HCT116 (cell line): ENCODE data around the gene APAF1. TPM values are rescaled to one million over a fixed set of nuclear protein-coding genes. Genes with fewer than 3 reads are reported as not detected.

ENCODE experiments used
- ATAC-seq: fragments of 200-7000 bp; cut with Tn5 transposase; 2 replicates; pipeline ENCODE4 v1.9.1; 2020; ENCODE audit warnings: mild to moderate bottlenecking, moderate library complexity
- BruUV-seq: library from RNA; stranded (reverse); fragments of 400-500 nt; replicated peaks from 2 replicates; lab custom pipeline; 2021; lab: Mats Ljungman, UMichigan
- CTCF ChIA-PET: fragments of 300-600 bp; sonication (Branson Sonifier 250); formaldehyde crosslinking; loops from one replicate; lab custom pipeline; 2021; ENCODE audit warnings: antibody characterized with exemption; lab: Charles Lee
- POLR2A ChIA-PET: fragments of 300-600, 350-600 bp; sonication (Branson Sonifier 250); formaldehyde crosslinking; loops from one replicate; lab custom pipeline; 2021; ENCODE audit warnings: antibody characterized with exemption; lab: Charles Lee
- RAD21 ChIA-PET, 2 experiments: fragments of 300-600 bp; sonication (Branson Sonifier 250); formaldehyde crosslinking; loops; one replicate each; lab custom pipeline; 2023; ENCODE audit warnings: low total read pairs in 2 of 2; ENCODE audit not compliant: uncharacterized antibody in 2 of 2, unreplicated experiment in 2 of 2, low non-redundant PET in 1 of 2; lab: Charles Lee
- DNase-seq: peaks from one replicate; pipeline ENCODE4 v3.0.0-alpha.2; 2010; ENCODE audit warnings: low read depth, low spot score
- H2AFZ ChIP-seq: fragments of 200-600 bp; shearing (Covaris generic), sonication (generic); 2 replicates; pipeline ENCODE4 v1.6.1; 2017; ENCODE audit warnings: low read depth, mixed run types, mixed read lengths, antibody characterized with exemption, low read length; ENCODE audit not compliant: poor library complexity, severe bottlenecking
- H3K27ac ChIP-seq: 2 replicates; pipeline ENCODE4 v1.5.1; 2012; ENCODE audit warnings: low read depth, low read length
- H3K27me3 ChIP-seq: fragments of 200-600 bp; sonication (generic); 2 replicates; pipeline ENCODE4 v1.6.1; 2016; ENCODE audit warnings: mixed run types, low read length, mixed read lengths; ENCODE audit not compliant: insufficient read depth
- H3K36me3 ChIP-seq, 2 experiments: fragments of 200-500 bp in 1 of 2; fragments of 200-600 bp in 1 of 2; sonication (Bioruptor generic) in 1 of 2; sonication (generic) in 1 of 2; 2 replicates each; pipeline versions ENCODE4 v1.5.1 to v1.6.1; 2014 to 2016; ENCODE audit warnings: low read length in 2 of 2, inconsistent platforms in 1 of 2, mixed read lengths in 1 of 2, mixed run types in 1 of 2; ENCODE audit not compliant: insufficient read depth in 2 of 2, control insufficient read depth in 1 of 2
- H3K4me1 ChIP-seq, 2 experiments: fragments of 200-600 bp in 1 of 2; sonication (generic) in 1 of 2; 2 replicates each; pipeline versions ENCODE4 v1.5.1 to v1.6.1; 2012 to 2017; ENCODE audit warnings: low read length in 2 of 2, inconsistent platforms in 1 of 2, mild to moderate bottlenecking in 1 of 2, mixed read lengths in 1 of 2, mixed run types in 1 of 2, moderate library complexity in 1 of 2; ENCODE audit not compliant: insufficient read depth in 2 of 2, control insufficient read depth in 1 of 2
- H3K4me2 ChIP-seq: fragments of 200-600 bp; sonication (generic); 2 replicates; pipeline ENCODE4 v1.6.1; 2017; ENCODE audit warnings: mixed run types, low read length, mixed read lengths
- H3K4me3 ChIP-seq, 2 experiments: fragments of 200-600 bp in 1 of 2; sonication (generic) in 1 of 2; replicated peaks in 1 of 2; 2 replicates each; pipeline ENCODE4 v1.5.1; 2011 to 2016; ENCODE audit warnings: low read length in 2 of 2, control low read depth in 1 of 2, low read depth in 1 of 2, mild to moderate bottlenecking in 1 of 2, mixed read lengths in 1 of 2, mixed run types in 1 of 2
- H3K79me2 ChIP-seq: fragments of 200-600 bp; sonication (generic); 2 replicates; pipeline ENCODE4 v1.6.1; 2017; ENCODE audit warnings: mild to moderate bottlenecking, mixed run types, low read length, moderate library complexity, mixed read lengths; ENCODE audit not compliant: insufficient read depth
- H3K9ac ChIP-seq: fragments of 200-600 bp; sonication (generic); 2 replicates; pipeline ENCODE4 v1.6.1; 2016; ENCODE audit warnings: low read length, mixed read lengths
- H3K9me2 ChIP-seq: fragments of 200-600 bp; sonication (generic), shearing (Covaris generic); 2 replicates; pipeline ENCODE4 v1.6.1; 2017; ENCODE audit warnings: mixed run types, mild to moderate bottlenecking, moderate library complexity; ENCODE audit not compliant: insufficient read depth
- H3K9me3 ChIP-seq, 2 experiments: fragments of 200-500 bp in 1 of 2; fragments of 200-600 bp in 1 of 2; sonication (Bioruptor generic) in 1 of 2; sonication (generic) in 1 of 2; 2 replicates each; pipeline ENCODE4 v1.6.1; 2014 to 2017; ENCODE audit warnings: low read length in 2 of 2, mixed read lengths in 2 of 2, inconsistent platforms in 1 of 2, low read depth in 1 of 2, mild to moderate bottlenecking in 1 of 2, mixed run types in 1 of 2, moderate library complexity in 1 of 2; ENCODE audit not compliant: control insufficient read depth in 1 of 2, insufficient read depth in 1 of 2
- H4K20me1 ChIP-seq: fragments of 200-600 bp; sonication (generic), shearing (Covaris generic); 2 replicates; pipeline ENCODE4 v1.6.1; 2017; ENCODE audit warnings: mixed run types, mild to moderate bottlenecking, moderate library complexity; ENCODE audit not compliant: insufficient read depth
- EZH2phosphoT487 ChIP-seq: fragments of 200-600 bp; IDR thresholded peaks from 2 replicates; pipeline ENCODE4 v1.6.1; 2018; ENCODE audit warnings: antibody characterized with exemption, borderline replicate concordance
- REST ChIP-seq: IDR thresholded peaks from 2 replicates; pipeline ENCODE4 v1.6.1; 2012; ENCODE audit warnings: low read depth
- ZFX ChIP-seq: fragments of 450-650 bp; IDR thresholded peaks from 2 replicates; pipeline ENCODE4 v1.6.1; 2017
- intact Hi-C: fragments of 100-400 bp; cut with micrococcal nuclease; formaldehyde crosslinking; loops from 2 replicates; pipeline ENCODE4 v1.10.0; 2022
- total RNA-seq: library from RNA; stranded (reverse); gene quantifications from one replicate; pipeline ENCODE4 v1.2.1, GENCODE V29; 2021; ENCODE audit not compliant: unreplicated experiment
- TF ChIP-seq, protein P1 (sequence below): IDR thresholded peaks from 2 replicates; pipeline ENCODE4 v1.6.1; 2011; ENCODE audit warnings: mild to moderate bottlenecking, low read length, moderate library complexity; ENCODE audit not compliant: insufficient replicate concordance; ENCODE audit errors: extremely low read depth

Gene APAF1
- total RNA-seq, 1 experiment from 2014 or later, result 13.9 TPM

- H3K4me1 ChIP-seq, result no peaks in the 10 kb centered on the region
- ChIA-PET RAD21 (no interaction called here), CTCF (no interaction called here), POLR2A (no interaction called here)
- no TSS peak for BruUV-seq
- no peaks in the 10 kb centered on the region for H4K20me1 ChIP-seq
- DNase-seq, result no peak
- H3K27me3 ChIP-seq, result peaks cover 9% of the 10 kb centered on the region; the same call in 1 of the 2 replicates
- H3K9me3 ChIP-seq, result no peaks in the 10 kb centered on the region
- H2AFZ ChIP-seq, result no peak overlapping the region
- no peak overlapping the region for H3K4me3 ChIP-seq
- H3K79me2 ChIP-seq, result no peaks in the 10 kb centered on the region
- ATAC-seq, result no peak
- TF ChIP-seq EZH2phosphoT487 (no peak), REST (no peak), ZFX (no peak)
- TF ChIP-seq, protein P1, sequence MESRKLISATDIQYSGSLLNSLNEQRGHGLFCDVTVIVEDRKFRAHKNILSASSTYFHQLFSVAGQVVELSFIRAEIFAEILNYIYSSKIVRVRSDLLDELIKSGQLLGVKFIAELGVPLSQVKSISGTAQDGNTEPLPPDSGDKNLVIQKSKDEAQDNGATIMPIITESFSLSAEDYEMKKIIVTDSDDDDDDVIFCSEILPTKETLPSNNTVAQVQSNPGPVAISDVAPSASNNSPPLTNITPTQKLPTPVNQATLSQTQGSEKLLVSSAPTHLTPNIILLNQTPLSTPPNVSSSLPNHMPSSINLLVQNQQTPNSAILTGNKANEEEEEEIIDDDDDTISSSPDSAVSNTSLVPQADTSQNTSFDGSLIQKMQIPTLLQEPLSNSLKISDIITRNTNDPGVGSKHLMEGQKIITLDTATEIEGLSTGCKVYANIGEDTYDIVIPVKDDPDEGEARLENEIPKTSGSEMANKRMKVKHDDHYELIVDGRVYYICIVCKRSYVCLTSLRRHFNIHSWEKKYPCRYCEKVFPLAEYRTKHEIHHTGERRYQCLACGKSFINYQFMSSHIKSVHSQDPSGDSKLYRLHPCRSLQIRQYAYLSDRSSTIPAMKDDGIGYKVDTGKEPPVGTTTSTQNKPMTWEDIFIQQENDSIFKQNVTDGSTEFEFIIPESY, result no peak
- H3K27ac ChIP-seq, result no peak overlapping the region
- no peak overlapping the region for H3K4me2 ChIP-seq
- no peak overlapping the region for H3K9ac ChIP-seq
- no peaks in the 10 kb centered on the region for H3K9me2 ChIP-seq
- no peaks in the 10 kb centered on the region for H3K36me3 ChIP-seq
- intact Hi-C loops, result no loop called here
Observed at GRCh38 chr12:98748463-98748862, 103.4 kb downstream of the APAF1 start.
